Bone marrow (tissue), 2 donors: ENCODE data around the gene DDX1.
"Not testable (repeated sequence)": the region's sequence is repeated elsewhere in the genome, so short reads cannot be mapped to it uniquely, and the experiment has no call there.

Source experiments
- DNase-seq, 2 donors: peaks; one replicate each; lab custom pipeline; 2025; lab: John Stamatoyannopoulos, UW

Gene DDX1

GRCh38 chr2:15616850-15617777 is 25.4 kb downstream of the DDX1 start:
- no peak for DNase-seq

GRCh38 chr2:15617778-15618448 is 26.2 kb downstream of the DDX1 start:
- DNase-seq: no peak

DNA sequence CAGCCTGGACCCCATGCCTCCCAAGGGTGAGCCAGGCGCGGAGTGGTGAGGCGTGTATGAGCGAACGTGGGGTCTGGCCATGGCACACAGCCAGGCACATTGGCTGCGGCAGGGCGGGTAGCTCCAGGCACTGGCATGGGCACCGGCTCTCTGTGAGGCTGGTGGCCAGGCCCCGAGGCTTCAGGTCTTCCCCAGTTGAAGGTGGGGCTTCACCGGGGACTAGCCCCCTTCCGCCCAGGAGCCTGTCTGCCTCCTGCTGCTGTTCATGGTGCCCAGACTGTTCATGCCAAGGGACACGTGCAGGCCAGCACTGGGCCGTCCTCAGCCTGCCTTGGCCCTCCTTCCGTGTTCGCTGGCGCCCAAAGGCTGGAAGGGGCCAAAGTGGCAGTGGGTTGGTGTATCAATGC is 26.8 kb downstream of the DDX1 start:
- DNase-seq: no peak

- DNase-seq: no peak
These were observed 27.4 kb downstream of the DDX1 start for GRCh38 chr2:15619076-15619475.

- no peak for DNase-seq
These were observed 27.8 kb downstream of the DDX1 start for GRCh38 chr2:15619510-15619909.

DNA sequence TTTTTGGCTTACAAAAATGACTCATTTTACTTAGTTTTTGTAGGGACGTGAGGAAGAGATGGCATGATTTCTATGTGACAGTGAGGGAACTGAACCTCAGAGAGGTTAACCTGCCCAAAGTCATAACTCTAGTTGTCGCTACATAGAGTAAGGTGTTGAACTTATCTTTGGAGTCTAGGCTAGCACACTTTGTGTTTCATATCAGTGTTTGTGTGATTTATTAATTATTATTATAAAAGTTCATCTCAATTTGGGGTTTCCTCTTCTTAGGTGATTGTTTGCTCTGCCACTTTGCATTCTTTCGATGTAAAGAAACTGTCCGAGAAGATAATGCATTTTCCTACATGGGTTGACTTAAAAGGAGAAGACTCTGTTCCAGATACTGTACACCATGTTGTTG is 28.3 kb downstream of the DDX1 start:
- no peak for DNase-seq

GRCh38 chr2:15620340-15620739 is 28.7 kb downstream of the DDX1 start:
- DNase-seq: no peak

DNA sequence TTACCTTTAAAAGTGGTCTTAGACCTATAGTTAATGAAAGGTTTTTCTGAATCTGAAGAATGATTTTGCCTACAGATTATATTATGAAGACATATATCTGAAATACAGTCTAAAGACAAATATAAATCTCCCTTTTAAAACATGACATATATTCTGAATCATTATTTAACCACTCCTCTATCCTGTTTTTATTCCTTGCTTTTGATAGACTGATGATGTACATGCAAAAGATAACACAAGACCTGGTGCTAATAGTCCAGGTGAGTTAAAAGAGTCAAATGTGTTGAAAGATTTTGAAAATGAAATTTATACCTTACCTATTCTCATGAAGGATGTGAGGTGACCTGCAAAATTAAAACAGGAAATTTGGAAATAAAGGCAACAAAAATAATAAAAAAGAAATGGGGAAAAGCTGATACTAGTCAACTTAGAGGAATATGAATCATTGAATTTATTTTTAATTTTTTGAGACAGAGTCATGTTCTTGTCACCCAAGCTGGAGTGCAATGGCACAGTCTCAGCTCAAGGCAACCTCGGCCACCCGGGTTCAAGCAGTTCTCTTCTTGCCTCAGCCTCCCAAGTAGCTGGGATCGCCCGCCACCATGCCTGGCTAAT is 29.3 kb downstream of the DDX1 start:
- no peak for DNase-seq

GRCh38 chr2:15621472-15621870 is 29.8 kb downstream of the DDX1 start:
- not testable (repeated sequence) for DNase-seq

- DNase-seq: no peak
These were observed 30.5 kb downstream of the DDX1 start for GRCh38 chr2:15622214-15622613.

GRCh38 chr2:15622614-15623480 is 31.2 kb downstream of the DDX1 start:
- no peak for DNase-seq

DNA sequence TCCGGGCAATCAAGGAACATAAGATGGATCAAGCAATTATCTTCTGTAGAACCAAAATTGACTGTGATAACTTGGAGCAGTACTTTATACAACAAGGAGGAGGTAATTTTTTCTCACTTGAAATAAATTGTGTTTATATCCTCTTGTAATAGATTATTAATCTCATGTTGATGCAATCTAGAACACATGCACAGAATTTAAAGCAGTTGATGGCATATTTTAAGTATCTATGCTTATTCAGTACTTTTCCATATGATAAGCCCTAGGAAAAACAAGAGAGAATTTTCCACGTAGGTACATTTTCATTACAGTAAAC is 31.8 kb downstream of the DDX1 start:
- DNase-seq: no peak

- DNase-seq: no peak
These were observed 32.4 kb downstream of the DDX1 start for GRCh38 chr2:15623898-15624541.

DNA sequence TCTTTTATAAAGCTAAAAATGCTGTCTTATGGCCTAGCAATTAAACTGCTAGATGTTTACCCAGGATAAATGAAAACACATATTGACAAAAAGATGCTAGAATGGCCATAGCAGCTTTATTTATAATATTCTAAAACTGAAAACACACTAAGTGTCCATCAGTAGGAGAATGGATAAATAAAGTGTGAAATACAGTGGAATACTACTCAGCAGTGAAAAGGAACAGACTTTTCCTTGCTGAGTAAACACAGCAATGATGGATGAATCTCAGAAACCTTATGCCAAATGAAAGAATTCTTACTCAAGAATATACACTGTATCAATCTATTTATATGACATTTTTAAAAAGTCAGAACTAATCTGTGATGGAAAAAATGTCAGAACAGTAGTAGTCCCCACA is 33.2 kb downstream of the DDX1 start:
- DNase-seq: no peak

DNA sequence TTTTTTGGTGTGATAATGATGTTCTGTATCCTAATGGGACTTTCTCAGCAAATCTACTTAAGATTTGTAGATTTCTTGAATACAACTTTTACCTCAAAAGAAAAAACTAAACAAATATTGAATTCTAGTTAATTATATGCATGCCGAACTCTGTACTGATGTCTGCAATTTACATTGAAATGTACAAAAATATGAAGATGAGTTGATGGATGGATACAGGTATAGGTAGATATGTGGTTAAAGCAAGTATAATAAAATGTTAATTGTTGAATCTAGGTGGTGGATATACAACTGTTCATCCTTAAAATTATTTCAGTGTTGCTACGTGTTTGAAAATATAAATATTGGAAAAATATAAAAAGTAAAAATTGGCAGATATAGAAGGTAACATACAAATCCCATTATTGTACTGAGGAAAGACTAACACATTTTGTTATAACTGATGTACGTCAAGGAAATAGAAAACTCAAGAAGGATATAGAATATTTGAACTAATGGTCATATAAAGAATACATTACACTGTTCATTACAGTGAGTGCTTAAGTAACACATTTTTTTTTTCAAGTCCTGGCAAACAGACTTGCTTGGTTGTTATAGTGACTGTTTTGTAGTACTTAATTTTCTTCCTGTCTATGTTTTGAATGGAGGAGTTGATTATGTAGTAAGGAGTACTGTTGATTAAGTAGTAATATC is 33.8 kb downstream of the DDX1 start:
- no peak for DNase-seq

DNA sequence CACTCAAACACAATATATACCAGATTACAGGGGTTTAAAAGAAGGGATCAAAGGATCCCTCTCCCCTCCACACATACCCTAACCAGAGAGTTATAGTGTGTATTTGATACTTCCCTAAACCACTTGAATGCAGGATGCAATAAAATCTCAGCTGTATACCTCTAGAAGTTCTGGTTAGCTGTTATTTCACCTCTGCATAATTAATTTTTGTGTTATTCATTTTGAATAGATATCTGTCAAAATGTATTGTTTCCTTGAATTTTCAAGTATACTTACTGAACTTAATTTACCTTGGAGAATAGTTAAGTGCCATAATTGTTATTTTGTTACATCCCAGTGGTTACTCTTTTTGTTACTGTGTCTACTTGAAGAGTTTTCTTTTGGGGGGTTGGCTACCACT is 34.5 kb downstream of the DDX1 start:
- no peak for DNase-seq

DNA sequence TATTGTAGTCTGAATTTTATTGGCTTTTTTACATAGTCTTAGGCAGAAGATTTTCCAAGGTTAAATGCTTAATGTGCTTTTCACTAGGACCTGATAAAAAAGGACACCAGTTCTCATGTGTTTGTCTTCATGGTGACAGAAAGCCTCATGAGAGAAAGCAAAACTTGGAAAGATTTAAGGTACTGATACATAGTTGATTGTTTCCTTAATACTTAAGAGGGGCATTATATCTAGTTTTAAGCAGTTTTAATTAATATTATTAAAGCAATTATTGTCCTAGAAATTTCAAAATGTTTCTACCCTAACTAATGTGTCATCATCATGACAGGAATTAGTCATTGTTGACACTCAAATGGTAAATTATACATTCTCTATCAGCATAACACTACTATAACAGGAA is 35.3 kb downstream of the DDX1 start:
- no peak for DNase-seq

GRCh38 chr2:15627817-15628684 is 36.4 kb downstream of the DDX1 start:
- DNase-seq: no peak

DNA sequence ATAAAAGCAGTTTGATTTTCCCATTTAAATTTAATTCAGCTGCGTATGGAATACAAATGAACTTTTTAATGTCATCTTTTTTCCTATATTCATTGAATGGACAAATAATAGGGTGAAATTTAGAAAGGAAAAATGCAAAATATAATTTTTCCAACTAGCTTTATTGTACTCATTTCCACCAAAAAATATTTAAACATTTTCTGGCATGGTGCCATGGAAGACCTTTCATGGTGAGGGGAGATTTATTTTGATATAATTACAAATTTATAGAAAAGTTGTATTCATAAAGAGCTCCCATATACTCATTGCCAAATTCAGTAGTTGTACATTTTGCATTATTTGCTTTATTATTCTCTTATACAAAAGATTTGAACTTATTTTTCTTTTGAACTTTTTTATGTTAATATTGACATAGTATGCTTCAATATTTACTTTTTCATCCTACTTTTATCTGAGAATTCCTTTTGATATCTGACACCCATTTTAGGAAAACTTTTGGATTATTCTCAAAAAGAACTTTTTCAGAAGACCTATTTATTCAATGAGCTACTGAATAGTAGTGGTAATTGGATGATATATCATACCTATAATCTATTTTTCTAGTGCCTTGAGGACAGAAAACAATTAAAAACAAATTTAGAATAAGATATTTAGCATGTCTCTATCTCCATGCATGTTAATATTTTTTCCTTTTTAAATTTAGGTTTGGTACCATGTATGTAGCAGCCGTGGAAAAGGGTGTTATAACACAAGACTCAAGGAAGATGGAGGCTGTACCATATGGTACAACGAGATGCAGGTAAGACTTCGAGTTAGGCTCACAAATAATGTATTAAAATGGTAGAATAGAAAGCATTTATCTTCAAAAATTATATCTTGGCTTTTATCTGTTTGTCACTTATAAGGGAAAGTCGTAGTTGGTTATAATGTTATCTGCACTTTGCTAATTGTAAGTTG is 37.5 kb downstream of the DDX1 start:
- DNase-seq: no peak
